ENCODE data around the gene TANK. TPM values are rescaled to one million over a fixed set of nuclear protein-coding genes. Genes with fewer than 3 reads are reported as not detected.
A peak's percentile ranks its signal among the peaks of the same experiment; 100 is the strongest.
"Not testable (repeated sequence)": the region's sequence is repeated elsewhere in the genome, so short reads cannot be mapped to it uniquely, and the experiment has no call there.

The TANK gene
- total and polyA plus RNA-seq, 2 of the 8 experiments (the other 6 are each of a cell fraction or from before 2014, with no cell fraction given): 7.0 to 26.1 TPM

DNA sequence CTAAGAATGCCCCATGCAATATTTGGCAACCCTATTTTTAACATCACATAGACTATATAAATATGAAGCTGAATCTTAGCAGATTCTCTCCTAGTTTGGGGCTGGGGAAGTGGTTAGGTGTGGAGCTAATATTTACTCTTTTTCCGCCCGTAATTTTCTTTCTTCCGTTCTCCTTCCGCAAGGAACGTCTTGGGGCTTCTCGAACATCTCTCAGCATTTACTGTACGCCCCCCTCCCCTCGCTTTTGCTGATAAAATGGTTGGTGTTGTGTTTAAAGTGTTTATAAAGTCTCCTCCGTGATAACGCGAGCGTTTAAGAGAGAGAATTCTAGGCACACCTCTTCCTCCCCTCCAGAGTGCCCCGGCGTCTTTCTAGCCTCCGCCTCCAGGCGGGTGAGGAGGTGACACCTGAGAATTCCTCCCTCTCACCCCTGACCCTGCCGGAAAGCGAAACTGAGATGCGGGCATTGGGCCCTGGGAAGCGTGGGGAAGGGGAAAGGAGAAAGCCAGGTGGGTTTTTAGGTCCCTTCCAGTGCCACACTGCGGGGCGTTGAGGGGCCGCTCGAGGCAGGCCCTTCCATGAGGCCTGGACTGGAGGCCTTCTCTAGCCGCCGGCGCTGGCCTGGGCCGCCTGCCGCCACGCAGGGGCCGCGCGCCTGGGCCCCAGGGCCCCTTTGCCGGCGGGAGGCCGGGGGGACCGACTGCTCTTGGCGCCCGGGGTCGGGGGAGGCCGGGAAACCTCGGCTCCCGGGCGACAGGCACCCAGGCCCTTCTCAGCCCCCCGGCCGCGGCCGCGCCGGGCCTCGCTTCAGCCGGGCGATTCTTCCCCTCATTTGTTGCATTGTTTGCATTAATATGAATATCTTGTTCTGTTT, 84.4 kb downstream of the TANK start:
- 3% methylated on average over 18 of the region's 53 CpGs; no CpG with 5 or more reads in 1 of the 2 experiments for WGBS, 2 experiments (ENCODE audit: extremely low coverage in 1 of 2, insufficient coverage in 1 of 2, insufficient read length in 1 of 2, insufficient replicate concordance in 2 of 2, low coverage in 1 of 2, low lambda C conversion rate in 2 of 2, missing lambda C conversion rate in 1 of 2)
- H2BK15ac ChIP-seq (ENCODE audit: low read length); H3K4me1 ChIP-seq (replicated peaks in 1 of 4; ENCODE audit: control insufficient read depth in 3 of 4, insufficient read depth in 4 of 4, low read length in 3 of 4); H3K18ac ChIP-seq (ENCODE audit: extremely low read depth, low read length); CTCF ChIA-PET (ENCODE audit: partially characterized antibody); H4K91ac ChIP-seq (replicated peaks; ENCODE audit: insufficient read length, low read length); H3K23ac ChIP-seq (ENCODE audit: insufficient read length); H2BK12ac ChIP-seq (ENCODE audit: low read depth, low read length); H3K79me1 ChIP-seq (ENCODE audit: low read depth, low read length); H3K9me3 ChIP-seq (ENCODE audit: insufficient read depth in 2 of 2, low read depth in 1 of 2, low read length in 1 of 2); H4K5ac ChIP-seq (ENCODE audit: insufficient read length, low read depth, low read length); H3K56ac ChIP-seq (replicated peaks; ENCODE audit: insufficient read length, low read depth, low read length); H3K36me3 ChIP-seq (ENCODE audit: control insufficient read depth in 2 of 4, insufficient read depth in 4 of 4, low read length in 3 of 4); H3K23me2 ChIP-seq (ENCODE audit: low read depth, low read length); H3K4ac ChIP-seq (replicated peaks; ENCODE audit: insufficient read length, low read depth, low read length); H4K20me1 ChIP-seq (replicated peaks in 1 of 2; ENCODE audit: control insufficient read depth in 1 of 2, insufficient read depth in 2 of 2, low read length in 2 of 2); H2BK120ac ChIP-seq (replicated peaks; ENCODE audit: low read depth, low read length); H3K27ac ChIP-seq (ENCODE audit: low read depth, low read length); H4K8ac ChIP-seq (ENCODE audit: extremely low read depth, insufficient read depth, low read length); H2BK5ac ChIP-seq (ENCODE audit: low read depth, low read length); H3K79me2 ChIP-seq (ENCODE audit: control insufficient read depth in 1 of 2, insufficient read depth in 2 of 2, low read length in 2 of 2); H3K14ac ChIP-seq (ENCODE audit: insufficient read length); H2AK5ac ChIP-seq (ENCODE audit: low read depth, low read length): not testable (repeated sequence)
- peak overlapping the region; percentile 61 to 83 for H3K4me2 ChIP-seq (ENCODE audit: insufficient read depth in 1 of 2, low read depth in 2 of 2, low read length in 2 of 2)
- H3K4me3 ChIP-seq (ENCODE audit: extremely low read depth in 1 of 4, insufficient read depth in 2 of 4, low read depth in 3 of 4, low read length in 4 of 4): peak overlapping the region; percentile 41 to 60 (median 55)
- H3K27me3 ChIP-seq (replicated peaks in 1 of 4; ENCODE audit: control insufficient read depth in 3 of 4, extremely low read depth in 1 of 4, insufficient read depth in 3 of 4, low read length in 3 of 4): peaks cover 1 to 29% (median 8%) of the 10 kb centered on the region in 4 experiments; a peak in 5 of 7 replicates
- H3K9ac ChIP-seq (replicated peaks in 1 of 4; ENCODE audit: extremely low read depth in 1 of 4, low read depth in 3 of 4, low read length in 3 of 4): peak overlapping the region; percentile 16 to 51 (median 44); a peak in 5 of 7 replicates
- TF ChIP-seq KDM4A (IDR thresholded peaks at IDR 0.05; ENCODE audit: low read depth, low read length, severe bottlenecking) (peak; percentile 14), CHD2 (IDR thresholded peaks at IDR 0.05; ENCODE audit: low read length) (peak; percentile 54), TAF1 (IDR thresholded peaks at IDR 0.05; ENCODE audit: low read depth, low read length) (peak; percentile 71), POLR2A (IDR thresholded peaks at IDR 0.05; ENCODE audit: control extremely low read depth in 1 of 2, low read depth in 2 of 2, low read length in 2 of 2) (peak; percentile 50 to 67), RBBP5 (IDR thresholded peaks at IDR 0.05; ENCODE audit: borderline replicate concordance, low read depth, low read length) (peak; percentile 84; the same call in 1 of the 2 replicates), TBP (IDR thresholded peaks at IDR 0.05; ENCODE audit: low read depth, low read length) (peak; percentile 51; the same call in 1 of the 2 replicates), PHF8 (conservative IDR thresholded peaks at IDR 0.05; ENCODE audit: low read depth, low read length) (0 out of 2 replicates have a peak, but pooled peaks have one; percentile 60), ASH2L (IDR thresholded peaks at IDR 0.05; ENCODE audit: low read length) (peak; percentile 83)
- TF ChIP-seq, protein P1, sequence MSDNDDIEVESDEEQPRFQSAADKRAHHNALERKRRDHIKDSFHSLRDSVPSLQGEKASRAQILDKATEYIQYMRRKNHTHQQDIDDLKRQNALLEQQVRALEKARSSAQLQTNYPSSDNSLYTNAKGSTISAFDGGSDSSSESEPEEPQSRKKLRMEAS (IDR thresholded peaks at IDR 0.05): 0 out of 2 replicates have a peak, but pooled peaks have one; percentile 13
- POLR2A ChIA-PET (ENCODE audit: partially characterized antibody): interaction anchor here (0.7 to 2.1 kb wide), 5 partner anchors 7 to 170 kb away, joined by 3 to 4 read pairs (median 3); partner anchors contain the start of gene PSMD14
- peak overlapping the region; percentile 73; the same call in 1 of the 2 replicates for H2AFZ ChIP-seq (ENCODE audit: low read length)
- peak overlapping the region; percentile 10; the same call in 1 of the 2 replicates for H2BK20ac ChIP-seq (ENCODE audit: low read length)
- DNase-seq (ENCODE audit: low read depth in 1 of 2, low spot score in 2 of 2) (peak in 1 of 2 experiments; percentile 62), FAIRE-seq (peak; percentile 93)

All from H1 (cell line).